GM21447 (cell line): ENCODE data around the gene TOMM70.
A peak's percentile ranks its signal among the peaks of the same experiment; 100 is the strongest.
"Not testable (repeated sequence)": the region's sequence is repeated elsewhere in the genome, so short reads cannot be mapped to it uniquely, and the experiment has no call there.

ENCODE experiments used
- ATAC-seq: cut with Tn5 transposase; IDR thresholded peaks from one replicate; pipeline ENCODE4 v1.9.1; 2021; ENCODE audit not compliant: unreplicated experiment

TOMM70 gene

DNA sequence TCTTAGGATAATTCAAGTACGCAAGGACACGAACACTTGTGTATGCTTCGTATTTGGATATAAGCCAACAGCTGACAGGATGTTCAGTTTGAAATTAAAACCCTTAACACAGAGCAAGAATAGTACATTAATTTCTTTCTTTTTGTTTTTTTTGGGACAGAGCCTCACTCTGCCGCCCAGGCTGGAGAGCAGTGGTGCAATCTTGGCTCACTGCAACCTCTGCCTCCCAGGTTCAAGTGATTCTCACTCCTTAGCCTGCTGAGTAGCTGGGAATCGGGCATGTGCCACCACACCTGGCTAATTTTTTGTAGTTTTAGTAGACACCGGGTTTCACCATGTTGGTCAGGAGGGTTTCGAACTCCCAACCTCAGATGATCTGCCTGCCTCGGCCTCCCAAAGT is 32.4 kb downstream of the TOMM70 start:
- no peak for ATAC-seq

DNA sequence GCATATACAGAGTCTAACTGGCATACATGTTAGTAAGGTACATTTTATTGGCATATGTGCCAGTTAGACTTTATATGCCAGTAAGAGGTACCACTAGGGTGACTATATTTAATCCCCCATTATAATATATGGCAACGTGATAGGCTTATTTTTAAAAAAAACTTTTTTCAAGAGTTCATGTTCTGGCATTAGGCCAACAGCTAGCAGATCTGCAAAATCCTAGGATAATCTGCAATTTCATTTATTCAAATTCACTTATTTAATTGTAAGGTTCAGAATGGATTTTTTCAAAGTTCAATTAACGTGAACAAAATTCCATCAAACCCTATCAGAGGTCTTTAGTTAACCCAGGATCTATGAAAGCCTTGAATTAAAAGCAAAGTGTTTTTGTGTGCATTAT is 34.5 kb downstream of the TOMM70 start:
- no peak for ATAC-seq

DNA sequence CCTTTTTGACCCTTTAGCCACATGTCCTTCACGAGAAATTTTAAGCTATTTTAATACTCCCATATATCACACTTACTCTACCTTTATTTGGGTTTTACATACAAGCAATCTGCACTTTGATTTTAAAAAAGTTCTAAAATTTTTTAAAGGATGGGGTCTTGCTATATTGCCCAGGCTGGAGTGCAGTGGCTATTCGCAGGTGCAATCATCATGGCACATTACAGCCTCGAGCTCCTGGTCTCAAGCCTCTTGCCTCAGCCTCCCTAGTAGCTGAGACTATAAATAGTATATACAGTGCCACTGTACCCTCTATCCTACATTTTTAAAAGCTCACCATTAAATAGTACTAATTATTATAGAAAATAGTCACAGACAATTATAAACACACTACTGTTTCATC is 36.5 kb downstream of the TOMM70 start:
- no peak for ATAC-seq

DNA sequence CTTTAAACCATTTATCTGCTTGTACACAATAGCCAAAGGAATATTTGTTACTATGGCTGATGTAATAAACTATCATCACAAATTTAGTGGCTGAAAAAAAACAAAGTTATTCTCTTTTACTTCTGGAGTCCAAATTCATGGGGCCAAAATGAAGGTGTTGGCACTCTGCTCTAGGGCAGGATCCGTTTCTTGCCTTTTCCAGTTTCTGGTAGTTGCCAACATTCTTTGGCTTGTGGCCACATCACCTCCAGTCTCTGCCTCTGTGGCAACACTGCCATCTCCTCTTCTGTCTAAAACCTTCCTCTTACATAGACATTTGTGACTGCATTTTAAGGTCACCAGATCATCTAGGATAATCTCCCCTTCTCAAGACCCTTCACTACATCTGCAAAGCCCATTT is 39.0 kb downstream of the TOMM70 start:
- ATAC-seq, result no peak

DNA sequence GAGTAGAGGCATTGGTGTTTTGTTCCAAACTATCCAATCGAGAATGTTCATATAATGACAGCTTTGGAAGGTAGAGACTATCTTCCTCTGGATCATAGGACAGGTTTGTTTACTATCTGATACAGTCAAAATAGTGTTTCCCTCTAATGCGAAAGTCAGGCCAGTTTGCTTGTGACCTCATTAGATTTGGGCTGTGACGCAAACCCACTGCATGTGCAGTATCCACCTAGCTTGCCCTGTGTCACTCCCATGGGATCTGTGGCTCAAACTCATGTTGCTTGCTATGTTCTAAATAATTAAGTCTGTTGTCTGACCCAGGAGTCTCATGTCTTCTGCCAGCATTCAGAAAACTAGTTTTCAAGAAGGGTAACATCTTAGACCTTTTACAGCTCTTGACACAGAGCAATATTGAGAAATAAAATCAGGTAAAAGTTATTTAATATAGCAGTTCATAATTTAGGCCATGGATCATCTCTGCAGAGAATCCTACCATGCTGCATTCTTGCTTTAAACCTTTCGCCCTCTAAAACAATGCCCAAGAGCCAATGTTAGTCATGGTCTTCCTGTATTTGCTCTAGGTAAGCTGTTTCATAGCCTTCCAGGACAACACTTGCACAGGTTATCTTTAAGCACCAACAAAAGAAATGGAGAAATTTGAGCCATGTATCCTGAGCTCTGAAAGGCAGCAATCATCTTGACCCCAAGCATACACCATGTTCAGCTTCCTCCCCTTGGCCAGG is 40.0 kb downstream of the TOMM70 start:
- no peak for ATAC-seq

DNA sequence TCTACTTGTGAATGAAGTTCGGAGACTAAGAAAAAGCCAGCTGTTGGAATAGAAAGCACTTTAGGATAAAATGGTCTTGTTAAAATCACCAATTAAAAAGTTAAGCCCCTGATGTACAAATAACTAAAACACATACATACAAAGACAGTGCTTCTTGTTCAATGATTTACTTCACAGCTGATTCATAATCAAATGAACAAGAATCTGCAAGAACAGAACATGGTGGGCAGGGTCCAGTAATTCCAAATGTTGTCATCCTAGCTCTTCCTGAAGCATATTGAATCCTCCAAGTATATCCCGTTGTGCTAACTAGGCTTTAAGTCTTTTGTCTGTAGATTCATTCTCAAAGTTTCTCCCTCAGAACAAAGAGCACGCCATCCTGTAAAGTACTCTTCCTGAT is 41.9 kb downstream of the TOMM70 start:
- ATAC-seq, result no peak

DNA sequence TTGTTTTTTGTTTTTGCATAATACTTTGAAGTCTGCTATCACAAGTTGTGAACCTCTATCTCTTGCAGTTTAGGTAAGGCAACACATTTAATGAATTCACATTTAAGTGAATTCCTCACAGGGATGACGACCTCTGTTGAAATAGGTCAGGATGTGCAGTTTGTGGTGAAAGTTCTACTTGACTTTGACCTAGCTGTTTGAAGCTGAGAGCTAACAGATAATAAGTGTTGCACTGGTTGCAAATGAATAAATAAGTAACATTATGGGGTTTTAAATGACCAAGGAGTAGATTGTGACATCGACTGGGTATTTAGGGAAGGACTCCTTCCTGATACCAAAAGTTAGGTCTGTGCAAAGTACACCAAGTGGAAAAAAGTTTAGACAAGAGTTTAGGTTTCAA is 42.5 kb downstream of the TOMM70 start:
- no peak for ATAC-seq

DNA sequence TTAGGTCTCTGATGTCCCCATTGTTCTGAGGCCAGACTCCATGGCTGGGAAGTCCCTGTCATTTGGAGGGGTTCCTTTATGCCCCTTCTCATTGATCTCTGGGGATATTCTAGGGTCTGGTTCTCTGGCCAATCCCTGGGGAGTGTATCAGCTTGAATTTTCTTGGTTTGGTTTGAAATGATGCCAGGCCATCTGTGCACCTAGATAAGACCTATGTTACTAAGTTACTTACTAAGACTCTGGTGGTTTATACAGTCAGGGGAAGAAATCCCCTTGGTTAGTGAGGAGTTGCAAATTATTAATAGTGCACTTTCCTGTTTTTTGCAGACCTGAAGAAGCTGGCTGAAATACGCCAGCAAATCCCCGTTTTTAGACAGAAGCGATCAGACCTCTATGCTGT is 46.0 kb downstream of the TOMM70 start:
- peak; percentile 59 for ATAC-seq

DNA sequence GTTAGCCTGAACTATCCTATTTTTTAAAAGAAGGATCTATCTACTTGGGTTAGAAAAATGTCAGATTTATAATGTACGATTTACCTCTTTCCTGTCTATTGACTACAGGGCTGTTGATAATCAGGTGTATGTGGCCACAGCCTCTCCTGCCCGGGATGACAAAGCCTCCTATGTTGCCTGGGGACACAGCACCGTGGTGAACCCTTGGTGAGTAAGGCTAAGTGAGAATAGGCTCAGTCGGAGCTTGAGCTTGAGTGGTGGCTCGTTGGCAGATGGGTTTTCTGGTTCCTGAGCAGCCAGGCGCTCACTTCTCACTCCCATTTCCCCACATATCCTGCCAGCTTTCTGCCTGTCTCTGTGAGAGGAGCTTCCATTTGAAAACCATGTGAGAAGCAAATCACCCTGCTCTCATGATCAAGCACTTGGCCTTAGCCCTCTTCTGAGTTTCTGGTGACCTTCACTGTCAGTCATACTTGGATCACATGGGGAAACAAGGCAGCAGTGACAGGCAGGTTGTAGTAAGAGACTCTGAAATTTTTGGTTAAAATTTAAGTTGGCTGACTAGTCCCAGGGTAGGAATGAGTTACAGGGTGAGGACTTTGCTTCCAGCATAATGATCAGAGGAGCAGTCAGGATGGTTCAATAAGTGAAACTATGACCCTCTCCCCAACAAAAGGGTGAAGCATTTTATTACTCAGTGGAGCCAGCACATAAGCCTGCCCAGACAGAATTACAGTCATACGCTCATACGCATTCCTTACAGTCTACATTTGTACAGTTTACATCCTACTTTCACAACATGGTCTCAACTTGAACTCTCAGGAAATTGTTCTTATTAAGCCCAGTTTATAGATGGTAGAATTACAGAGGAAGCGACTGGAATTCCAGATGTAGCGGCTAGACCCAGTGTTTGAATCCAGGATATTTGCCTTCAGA is 48.3 kb downstream of the TOMM70 start:
- no peak for ATAC-seq

DNA sequence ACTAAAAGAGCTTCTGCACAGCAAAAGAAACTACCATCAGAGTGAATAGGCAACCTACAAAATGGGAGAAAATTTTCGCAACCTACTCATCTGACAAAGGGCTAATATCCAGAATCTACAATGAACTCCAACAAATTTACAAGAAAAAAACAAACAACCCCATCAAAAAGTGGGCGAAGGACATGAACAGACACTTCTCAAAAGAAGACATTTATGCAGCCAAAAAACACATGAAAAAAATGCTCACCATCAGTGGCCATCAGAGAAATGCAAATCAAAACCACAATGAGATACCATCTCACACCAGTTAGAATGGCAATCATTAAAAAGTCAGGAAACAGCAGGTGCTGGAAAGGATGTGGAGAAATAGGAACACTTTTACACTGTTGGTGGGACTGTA is 49.1 kb downstream of the TOMM70 start:
- ATAC-seq, result not testable (repeated sequence)

DNA sequence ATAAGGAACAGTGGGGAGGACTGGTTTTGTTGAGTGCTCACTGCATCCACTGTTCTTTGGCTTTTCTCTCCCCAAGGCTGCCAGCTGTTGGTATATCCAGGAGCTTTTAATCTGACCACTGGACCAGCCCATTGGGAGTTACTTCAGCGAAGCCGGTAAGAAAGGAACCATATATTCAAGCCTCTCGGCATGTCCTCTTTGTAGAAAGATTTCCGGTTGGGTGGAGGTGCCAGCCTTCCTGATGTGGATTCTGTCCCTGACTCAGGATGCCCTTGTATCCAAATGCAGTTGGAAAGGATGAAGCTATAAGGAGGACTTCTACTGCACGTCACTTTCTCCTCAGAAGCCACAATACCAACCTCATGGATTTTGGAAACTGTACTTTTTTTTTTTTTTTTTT is 52.2 kb downstream of the TOMM70 start:
- ATAC-seq, result no peak

DNA sequence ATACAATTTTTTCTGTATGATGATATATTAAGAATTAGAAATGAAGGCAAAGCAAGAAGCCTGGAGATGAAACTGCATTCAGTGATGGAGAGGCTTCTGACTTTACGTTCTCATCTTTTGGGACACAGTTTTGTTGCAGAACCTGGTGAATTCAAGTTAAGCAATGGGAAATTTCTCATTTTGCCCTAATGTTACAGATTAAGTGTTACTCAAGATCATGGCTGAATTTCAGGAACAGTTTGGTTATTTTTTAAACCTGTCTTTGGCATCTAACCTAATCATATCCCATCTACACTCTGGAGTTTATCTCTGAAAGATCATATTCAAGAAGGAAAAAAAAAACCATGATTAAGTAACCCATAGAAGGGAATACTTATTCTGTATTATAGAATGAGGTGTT is 60.4 kb downstream of the TOMM70 start:
- no peak for ATAC-seq

DNA sequence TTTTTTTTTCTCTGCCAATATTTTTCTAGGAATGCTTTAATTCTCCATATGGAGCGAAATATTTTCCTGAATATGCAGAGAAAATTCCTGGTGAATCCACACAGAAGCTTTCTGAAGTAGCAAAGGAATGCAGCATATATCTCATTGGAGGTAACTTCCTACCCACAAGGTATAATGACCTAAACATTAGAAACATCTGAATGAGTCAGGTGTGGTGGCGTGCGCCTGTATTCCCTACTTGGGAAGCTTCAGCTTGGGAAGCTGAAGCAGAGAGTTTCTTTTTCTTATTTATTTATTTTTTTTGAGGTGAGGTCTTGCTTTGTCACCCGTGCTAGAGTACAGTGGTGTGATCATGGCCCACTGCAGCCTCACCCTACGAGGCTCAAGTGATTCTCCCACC is 61.1 kb downstream of the TOMM70 start:
- ATAC-seq, result no peak

DNA sequence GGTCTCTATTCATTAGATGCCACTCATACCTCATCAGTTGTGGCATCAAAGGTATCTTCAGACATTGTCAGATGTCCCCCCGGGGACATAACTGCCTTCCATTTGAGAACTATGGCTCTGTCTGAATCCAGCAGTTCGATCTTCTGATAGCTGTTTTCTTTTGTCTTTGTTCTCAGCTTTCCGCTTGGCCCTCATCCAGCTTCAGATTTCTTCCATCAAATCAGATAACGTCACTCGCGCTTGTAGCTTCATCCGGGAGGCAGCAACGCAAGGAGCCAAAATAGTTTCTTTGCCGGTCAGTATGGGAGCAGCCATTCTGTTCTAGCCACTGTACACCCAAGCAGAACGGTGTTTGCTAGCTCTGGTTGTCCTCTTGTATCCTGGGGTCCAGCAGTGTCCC is 62.0 kb downstream of the TOMM70 start:
- ATAC-seq, result no peak

DNA sequence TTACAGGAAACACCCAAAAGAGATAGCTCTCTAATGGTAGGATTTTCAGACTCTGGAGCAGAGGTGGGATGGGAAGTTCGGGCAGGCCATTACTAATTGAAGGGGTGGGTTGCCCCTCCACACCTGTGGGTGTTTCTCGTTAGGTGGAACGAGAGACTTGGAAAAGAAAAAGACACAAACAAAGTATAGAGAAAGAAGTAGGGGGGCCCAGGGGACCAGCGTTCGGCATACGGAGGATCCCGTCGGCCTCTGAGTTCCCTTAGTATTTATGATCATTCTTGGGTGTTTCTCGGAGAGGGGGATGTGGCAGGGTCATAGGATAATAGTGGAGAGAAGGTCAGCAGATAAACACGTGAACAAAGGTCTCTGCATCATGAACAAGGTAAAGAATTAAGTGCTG is 64.7 kb downstream of the TOMM70 start:
- ATAC-seq, result not testable (repeated sequence)

DNA sequence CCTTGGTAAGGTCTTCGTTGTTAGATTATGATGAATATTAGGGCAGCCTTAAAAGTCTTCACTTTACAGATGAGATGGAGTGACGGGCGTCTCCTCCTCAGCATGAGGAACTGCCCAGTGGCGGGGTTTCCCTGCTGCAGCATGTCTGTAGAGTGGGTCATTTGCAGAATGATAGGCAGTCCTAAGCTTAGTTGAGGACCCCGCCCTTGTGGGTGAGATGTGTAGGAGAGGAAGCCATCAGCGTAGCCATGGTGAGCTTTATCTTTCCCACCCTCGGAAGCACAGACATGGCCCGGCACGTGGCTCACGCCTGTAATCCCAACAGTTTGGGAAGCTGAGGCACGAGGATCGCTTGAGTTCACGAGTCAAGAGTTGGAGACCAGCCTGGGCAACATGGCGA is 65.5 kb downstream of the TOMM70 start:
- ATAC-seq, result peak; percentile 50

DNA sequence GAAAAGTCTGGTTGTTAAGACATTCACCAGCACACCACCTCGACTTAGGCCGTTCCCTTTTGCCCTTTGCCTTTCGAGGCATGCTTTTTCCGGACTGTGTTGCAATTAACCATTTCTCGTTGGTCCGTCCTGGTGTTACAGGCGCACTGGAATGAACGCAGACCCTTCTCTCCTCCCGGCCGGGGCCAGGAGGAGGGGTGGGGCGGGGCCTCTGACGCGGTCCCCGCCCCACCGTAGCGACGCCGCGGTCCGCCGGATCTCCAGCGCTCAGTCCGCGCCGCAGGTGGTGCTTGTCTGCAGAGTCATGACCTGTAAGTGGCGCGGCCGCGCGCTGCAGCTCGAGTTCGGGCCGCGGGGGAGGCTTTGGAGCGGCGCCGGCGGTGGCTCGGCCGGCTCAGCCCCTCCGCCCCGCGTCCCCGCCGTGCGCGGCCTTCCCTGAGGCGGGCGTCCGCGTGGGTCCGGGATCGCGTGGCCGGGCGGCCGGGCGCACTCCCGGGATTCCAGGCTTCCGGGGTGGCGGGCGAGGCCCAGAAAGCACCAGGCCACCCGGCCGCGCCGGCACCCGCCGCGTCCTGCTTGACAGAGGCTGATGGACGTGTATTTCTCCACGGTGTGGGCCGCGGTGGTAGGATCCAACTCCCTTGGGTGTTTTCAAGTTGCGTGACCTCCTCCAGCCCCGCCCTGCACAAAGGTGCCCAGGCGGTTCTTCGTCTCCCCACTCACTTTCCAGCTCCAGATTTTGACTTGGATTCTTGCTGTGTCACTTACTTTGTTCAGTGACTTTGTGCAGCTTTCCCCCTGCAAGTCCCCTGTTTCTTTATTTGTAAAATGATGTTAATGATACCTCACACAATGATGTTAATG is 66.2 kb downstream of the TOMM70 start, which contains the start of gene NIT2:
Gene NIT2 (plus strand): TSS at position 270 of the 864 bp plus-strand sequence. CDS start 35 bp downstream, at position 305.
- peak; percentile 91 for ATAC-seq

DNA sequence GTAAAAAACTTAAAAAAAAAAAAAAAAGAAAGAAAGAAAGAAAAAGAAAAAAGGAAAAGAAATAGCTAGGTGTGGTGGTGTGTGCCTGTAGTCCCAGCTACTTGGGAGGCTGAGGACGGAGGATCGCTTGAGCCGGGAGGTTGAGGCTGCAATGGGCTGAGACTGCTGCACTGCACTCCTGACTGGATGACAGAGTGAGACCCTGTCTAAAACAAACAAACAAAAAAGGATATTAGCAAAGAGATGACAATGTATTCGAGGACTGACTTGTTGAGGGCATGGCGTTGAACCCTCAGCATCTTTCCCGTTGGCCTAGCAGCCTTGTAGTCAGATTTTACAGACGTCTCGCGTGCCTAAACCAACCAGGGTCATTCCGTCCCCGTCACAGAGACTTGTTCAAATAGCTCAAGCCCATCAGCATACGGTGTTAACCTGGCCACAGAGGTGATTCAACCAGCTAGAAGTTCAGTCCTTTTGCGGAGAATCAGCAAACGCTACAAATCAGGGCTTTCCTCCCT is 66.9 kb downstream of the TOMM70 start:
- peak; percentile 28 for ATAC-seq

DNA sequence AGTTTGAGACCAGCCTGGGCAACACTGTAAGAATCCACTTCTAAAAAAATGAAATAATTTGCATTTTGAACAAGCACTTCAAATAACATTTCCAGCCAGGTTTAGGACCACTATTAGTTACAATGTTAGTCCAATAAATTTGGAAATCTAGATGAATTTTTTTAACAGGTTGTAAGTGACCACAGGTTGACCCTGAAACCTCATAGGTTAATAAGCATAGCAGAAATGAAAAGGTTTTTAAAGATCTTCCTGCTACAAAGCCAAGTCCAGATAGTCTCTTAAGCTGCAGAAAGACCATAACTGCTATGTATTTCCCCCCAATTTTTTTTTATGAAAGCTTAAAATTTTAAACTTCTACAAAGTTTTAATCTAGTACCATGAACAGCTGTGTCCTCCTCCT is 67.8 kb downstream of the TOMM70 start:
- ATAC-seq, result no peak

DNA sequence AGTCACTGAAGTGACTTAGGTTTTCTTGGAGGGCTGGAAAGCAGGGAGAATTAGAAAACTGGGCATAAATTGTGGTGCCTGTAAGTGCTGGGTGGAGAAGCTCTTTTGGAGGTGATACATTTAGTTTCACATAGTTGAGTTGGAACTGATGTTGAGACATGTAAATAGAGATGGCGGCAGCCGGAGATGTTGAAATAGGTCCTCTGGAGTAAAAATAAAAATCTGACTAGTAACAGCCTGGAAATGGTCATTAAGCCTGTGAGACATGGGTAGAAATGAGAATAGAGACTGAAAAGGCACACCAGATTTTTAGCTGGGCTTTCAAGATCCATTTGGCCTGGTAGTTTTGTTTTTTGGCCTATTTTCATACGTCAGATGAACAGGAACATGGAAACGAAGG is 69.2 kb downstream of the TOMM70 start:
- ATAC-seq, result no peak

DNA sequence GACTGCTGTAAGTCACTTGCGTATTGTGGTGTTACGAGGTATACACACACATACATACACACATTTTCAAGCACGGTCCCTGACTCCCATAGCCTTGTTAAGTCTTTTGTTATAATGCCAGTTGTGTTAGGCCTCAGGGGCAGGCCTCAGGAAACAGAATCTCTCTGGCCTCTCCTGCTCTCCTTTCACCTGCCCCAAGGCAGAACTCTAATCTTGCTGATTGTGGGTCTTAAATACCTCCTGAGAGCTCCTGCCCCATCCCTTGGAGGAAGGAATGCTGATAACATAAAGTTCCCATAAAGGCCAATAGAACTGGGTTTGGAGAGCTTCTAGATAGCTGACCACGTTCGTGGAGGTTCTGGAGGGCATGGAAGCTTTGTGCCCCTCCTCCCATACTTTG is 70.2 kb downstream of the TOMM70 start:
- ATAC-seq, result no peak
